Measurements from ENCODE around the gene ADCY5. TPM values are rescaled to one million over a fixed set of nuclear protein-coding genes. Genes with fewer than 3 reads are reported as not detected.

ADCY5 gene
- total and polyA plus RNA-seq, 2 experiments from 2014 or later, result 3.1 to 4.7 TPM

GRCh38 chr3:123337226-123337625 is 111.7 kb downstream of the ADCY5 start:
- no peaks in the 10 kb centered on the region for H3K27me3 ChIP-seq
- no peaks in the 10 kb centered on the region for H3K9me2 ChIP-seq (replicated peaks; ENCODE audit: insufficient read depth)
- no peak for DNase-seq (ENCODE audit: low spot score)
- H3K27ac ChIP-seq, result no peak overlapping the region
- H3K9me3 ChIP-seq (ENCODE audit: low read depth), result no peaks in the 10 kb centered on the region
- H2AFZ ChIP-seq, result no peak overlapping the region
- H3K4me1 ChIP-seq (ENCODE audit: insufficient read depth), result no peaks in the 10 kb centered on the region
- TF ChIP-seq EZH2phosphoT487 (IDR thresholded peaks at IDR 0.05; ENCODE audit: low read depth, severe bottlenecking, unreplicated experiment) (no peak), CTCF (IDR thresholded peaks at IDR 0.05; ENCODE audit: poor library complexity) (no peak), EZH2 (IDR thresholded peaks at IDR 0.05; ENCODE audit: borderline replicate concordance) (no peak)
- no peak overlapping the region for H3K4me2 ChIP-seq
- no peak overlapping the region for H3K4me3 ChIP-seq
- no peaks in the 10 kb centered on the region for H3K36me3 ChIP-seq (replicated peaks; ENCODE audit: insufficient read depth, low read depth)
- WGBS (ENCODE audit: low lambda C conversion rate, missing lambda C conversion rate), result 81% methylated on average over 11 of the region's 11 CpGs
- no peaks in the 10 kb centered on the region for H4K20me1 ChIP-seq (ENCODE audit: insufficient read depth, poor library complexity, severe bottlenecking)
- no peaks in the 10 kb centered on the region for H3K79me2 ChIP-seq

GRCh38 chr3:123336441-123336851 is 112.4 kb downstream of the ADCY5 start:
- H3K4me1 ChIP-seq (ENCODE audit: insufficient read depth), result no peaks in the 10 kb centered on the region
- H3K4me3 ChIP-seq, result no peak overlapping the region
- H3K27ac ChIP-seq, result no peak overlapping the region
- H3K36me3 ChIP-seq (replicated peaks; ENCODE audit: insufficient read depth, low read depth), result no peaks in the 10 kb centered on the region
- no peaks in the 10 kb centered on the region for H3K9me2 ChIP-seq (replicated peaks; ENCODE audit: insufficient read depth)
- TF ChIP-seq EZH2phosphoT487 (IDR thresholded peaks at IDR 0.05; ENCODE audit: low read depth, severe bottlenecking, unreplicated experiment), result no peak
- no peak for TF ChIP-seq CTCF (IDR thresholded peaks at IDR 0.05; ENCODE audit: poor library complexity)
- no peak for TF ChIP-seq EZH2 (IDR thresholded peaks at IDR 0.05; ENCODE audit: borderline replicate concordance)
- no peaks in the 10 kb centered on the region for H3K27me3 ChIP-seq
- H3K79me2 ChIP-seq, result no peaks in the 10 kb centered on the region
- DNase-seq (ENCODE audit: low spot score), result no peak
- H3K9me3 ChIP-seq (ENCODE audit: low read depth), result no peaks in the 10 kb centered on the region
- no peak overlapping the region for H3K4me2 ChIP-seq
- H4K20me1 ChIP-seq (ENCODE audit: insufficient read depth, poor library complexity, severe bottlenecking), result no peaks in the 10 kb centered on the region
- 91% methylated on average over 7 of the region's 7 CpGs for WGBS (ENCODE audit: low lambda C conversion rate, missing lambda C conversion rate)
- H2AFZ ChIP-seq, result no peak overlapping the region

DNA sequence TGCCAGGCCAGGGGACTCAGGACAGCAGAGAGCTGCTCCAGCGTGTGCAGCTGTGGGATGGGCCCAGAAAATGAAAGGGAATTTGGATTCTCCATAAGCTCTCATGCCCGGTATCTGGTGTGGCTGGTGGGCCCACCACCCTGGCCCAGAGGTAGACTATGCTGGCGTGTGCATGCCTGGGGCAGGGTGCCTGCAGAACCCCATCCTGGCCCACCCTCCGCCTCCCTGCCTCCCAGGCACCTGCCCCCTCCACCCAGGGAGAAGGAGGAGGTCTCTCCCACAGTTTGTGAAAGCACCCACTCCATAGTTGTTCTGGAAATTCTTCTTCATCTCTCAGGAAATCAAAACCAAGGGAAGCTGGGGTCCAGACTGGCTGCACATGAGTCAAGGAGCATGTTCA is 112.9 kb downstream of the ADCY5 start:
- WGBS (ENCODE audit: low lambda C conversion rate, missing lambda C conversion rate), result 93% methylated on average over 4 of the region's 4 CpGs
- no peaks in the 10 kb centered on the region for H3K9me3 ChIP-seq (ENCODE audit: low read depth)
- H4K20me1 ChIP-seq (ENCODE audit: insufficient read depth, poor library complexity, severe bottlenecking), result no peaks in the 10 kb centered on the region
- no peaks in the 10 kb centered on the region for H3K79me2 ChIP-seq
- H3K36me3 ChIP-seq (replicated peaks; ENCODE audit: insufficient read depth, low read depth), result no peaks in the 10 kb centered on the region
- TF ChIP-seq EZH2phosphoT487 (IDR thresholded peaks at IDR 0.05; ENCODE audit: low read depth, severe bottlenecking, unreplicated experiment) (no peak), EZH2 (IDR thresholded peaks at IDR 0.05; ENCODE audit: borderline replicate concordance) (no peak), CTCF (IDR thresholded peaks at IDR 0.05; ENCODE audit: poor library complexity) (no peak)
- DNase-seq (ENCODE audit: low spot score), result no peak
- H3K4me2 ChIP-seq, result no peak overlapping the region
- no peak overlapping the region for H3K27ac ChIP-seq
- no peak overlapping the region for H3K4me3 ChIP-seq
- H2AFZ ChIP-seq, result no peak overlapping the region
- H3K9me2 ChIP-seq (replicated peaks; ENCODE audit: insufficient read depth), result no peaks in the 10 kb centered on the region
- no peaks in the 10 kb centered on the region for H3K4me1 ChIP-seq (ENCODE audit: insufficient read depth)
- no peaks in the 10 kb centered on the region for H3K27me3 ChIP-seq
